NCI-H1092 (cell line): Measurements from ENCODE around the gene MAPK8IP3.
A peak's percentile ranks its signal among the peaks of the same experiment; 100 is the strongest.

Experiments
- DNase-seq: peaks from one replicate; lab custom pipeline; 2025; lab: John Stamatoyannopoulos, UW

Gene MAPK8IP3

DNA sequence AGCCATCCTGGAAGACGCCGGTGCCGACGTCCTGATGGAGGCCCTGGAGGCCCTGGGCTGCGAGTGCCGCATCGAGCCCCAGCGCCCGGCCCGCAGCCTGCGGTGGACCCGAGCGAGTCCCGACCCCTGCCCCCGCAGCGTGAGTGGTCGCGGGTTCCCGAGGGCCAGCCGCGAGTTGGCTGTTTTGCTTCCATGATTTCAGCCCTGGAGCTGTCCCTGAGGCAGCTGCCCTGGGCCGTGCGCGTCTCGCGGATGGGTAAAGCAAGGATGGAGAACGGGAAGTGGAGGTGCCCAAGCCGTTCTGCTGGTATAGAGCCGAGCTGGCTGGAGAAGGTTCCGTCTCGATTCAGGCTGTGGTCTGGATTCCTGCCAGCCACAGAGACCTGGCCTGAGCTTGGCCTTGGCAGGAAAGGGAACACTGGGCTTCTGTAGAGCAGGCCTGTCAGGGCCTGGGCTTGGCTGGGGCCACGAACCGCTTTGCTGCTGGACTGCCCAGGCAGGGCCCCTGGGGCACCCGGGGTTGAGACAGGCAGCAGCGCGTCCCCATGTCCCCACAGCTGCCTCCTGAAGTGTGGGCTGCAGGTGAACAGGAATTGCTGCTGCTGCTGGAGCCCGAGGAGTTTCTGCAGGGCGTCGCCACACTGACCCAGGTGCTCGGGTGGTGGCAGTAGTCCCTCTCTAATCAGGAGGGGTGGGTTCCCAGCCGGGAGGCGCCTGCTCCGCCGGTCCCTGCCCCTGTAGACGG, 67.9 kb downstream of the MAPK8IP3 start:
- DNase-seq: no peak

DNA sequence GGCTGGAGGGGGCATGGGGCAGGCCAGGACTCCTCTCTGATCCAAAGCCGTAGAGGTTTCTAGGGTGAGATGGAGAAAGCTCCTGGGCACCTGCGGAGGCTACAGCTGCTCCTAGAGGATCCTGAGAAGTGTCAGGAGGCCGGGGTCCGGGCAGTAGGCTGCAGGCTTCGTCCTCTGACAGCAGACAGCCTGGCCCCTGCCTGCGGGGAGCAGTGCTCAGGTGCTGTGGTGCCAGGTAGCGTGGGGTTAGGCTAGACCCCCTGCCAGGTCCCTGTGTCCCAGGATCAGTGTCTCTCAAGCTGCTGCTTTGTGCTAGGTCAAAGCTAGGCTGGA, 68.4 kb downstream of the MAPK8IP3 start:
- no peak for DNase-seq

DNA sequence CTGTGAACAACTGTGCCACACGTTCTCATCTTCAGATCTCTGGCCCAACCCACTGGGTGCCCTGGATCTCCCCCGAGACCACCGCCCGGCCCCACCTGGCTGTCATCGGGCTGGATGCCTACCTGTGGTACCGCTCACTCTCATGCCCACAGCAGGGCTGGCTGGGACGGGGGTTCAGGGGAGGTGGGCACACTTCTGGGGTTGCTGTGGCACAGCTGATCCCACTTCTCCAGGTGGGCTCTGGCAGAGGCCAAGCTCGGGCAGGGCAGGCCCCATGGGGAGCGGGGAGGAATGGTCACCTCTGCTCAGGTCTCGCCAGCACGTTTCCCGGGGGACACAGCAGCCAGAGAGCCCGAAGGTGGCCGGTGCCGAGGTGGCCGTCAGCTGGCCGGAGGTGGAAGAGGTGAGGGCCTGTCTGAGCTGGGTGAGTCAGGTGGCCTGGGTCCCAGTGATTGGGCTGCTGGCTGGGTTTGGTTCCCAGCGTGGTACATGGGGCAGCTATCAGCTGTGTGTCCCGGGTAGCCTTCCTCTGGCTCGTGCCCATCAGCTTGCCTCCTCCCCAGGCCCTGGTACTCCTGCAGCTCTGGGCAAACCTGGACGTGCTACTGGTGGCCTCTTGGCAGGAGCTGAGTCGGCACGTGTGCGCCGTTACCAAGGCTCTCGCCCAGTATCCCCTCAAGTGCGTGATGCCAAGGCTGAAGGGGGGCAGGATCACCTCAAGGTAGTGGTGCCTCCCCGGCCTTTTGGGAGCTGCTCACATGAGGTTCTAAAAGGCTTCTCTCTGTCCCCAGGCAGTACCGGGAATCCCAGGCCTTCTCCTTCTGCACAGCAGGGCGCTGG, 69.2 kb downstream of the MAPK8IP3 start:
- DNase-seq: no peak

DNA sequence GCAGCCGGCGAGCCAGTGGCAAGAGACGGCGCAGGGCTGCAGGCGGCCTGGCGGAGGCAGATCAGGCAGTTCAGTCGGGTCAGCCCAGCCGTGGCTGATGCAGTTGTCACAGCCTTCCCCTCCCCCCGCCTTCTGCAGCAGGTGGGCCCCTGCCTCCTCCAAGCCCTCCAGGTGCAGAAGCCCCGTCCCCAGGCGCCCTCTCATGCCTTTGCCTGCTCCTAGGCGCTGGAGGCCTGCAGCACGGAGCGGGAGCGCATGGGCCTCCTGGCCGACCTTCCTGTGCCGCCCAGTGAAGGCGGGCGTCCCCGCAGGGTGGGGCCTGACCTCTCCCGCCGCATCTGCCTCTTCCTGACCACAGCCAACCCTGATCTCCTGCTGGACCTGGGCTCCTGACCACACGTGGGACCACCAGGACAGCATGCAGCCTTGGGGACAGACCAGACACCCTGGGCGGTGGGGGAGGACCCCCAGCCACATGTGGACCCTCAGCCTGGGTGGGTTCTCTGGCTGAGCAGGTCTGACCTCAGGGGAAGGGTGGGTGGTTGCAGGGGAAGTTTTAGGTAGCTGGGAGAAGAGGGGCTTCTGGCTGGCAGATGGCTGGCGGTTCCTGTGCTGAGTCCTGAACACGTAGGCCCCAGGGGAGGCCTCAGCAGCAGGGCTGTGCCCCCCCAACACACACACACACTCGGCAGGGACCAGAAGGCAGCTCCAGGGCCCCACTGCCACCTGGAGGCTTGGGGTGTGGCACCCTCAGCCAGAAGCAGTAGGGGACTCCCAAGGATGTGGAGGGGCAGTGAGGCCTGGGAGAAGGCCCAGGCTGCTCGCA, 70.1 kb downstream of the MAPK8IP3 start:
- DNase-seq: no peak

DNA sequence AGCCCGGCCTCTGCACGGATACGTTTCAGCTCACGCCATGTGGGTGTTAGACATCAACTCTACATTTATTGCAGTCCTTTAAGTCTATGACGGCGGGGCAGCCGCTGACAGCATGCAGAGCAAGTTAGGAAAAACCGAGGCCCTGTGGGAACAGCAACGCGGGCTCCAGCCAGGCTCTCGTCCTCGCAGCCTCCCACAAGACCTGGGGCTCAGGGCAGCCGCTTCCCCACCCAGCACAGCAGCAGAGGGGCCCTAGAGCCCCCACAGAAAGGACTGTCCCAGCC, 70.6 kb downstream of the MAPK8IP3 start:
- DNase-seq: no peak

DNA sequence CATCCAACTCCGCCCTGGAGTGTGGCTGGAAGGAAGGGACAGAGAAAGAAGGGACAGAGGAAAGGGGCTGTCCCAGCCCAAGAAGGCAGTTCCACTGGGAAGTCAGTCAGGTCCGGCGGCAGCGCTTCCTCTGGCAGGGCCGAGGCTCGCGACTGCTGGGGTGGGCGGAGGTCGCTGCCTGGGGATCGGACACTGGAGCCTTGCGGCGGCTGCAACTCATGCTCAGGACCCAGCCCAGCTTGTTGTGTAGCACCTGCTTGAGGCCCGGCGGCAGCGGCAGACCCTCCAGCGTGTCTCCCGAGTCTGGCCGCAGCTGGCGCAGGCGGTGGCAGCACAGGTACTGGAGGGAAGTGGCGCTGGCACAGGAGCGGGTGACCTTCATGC, 71.0 kb downstream of the MAPK8IP3 start:
- DNase-seq: no peak

DNA sequence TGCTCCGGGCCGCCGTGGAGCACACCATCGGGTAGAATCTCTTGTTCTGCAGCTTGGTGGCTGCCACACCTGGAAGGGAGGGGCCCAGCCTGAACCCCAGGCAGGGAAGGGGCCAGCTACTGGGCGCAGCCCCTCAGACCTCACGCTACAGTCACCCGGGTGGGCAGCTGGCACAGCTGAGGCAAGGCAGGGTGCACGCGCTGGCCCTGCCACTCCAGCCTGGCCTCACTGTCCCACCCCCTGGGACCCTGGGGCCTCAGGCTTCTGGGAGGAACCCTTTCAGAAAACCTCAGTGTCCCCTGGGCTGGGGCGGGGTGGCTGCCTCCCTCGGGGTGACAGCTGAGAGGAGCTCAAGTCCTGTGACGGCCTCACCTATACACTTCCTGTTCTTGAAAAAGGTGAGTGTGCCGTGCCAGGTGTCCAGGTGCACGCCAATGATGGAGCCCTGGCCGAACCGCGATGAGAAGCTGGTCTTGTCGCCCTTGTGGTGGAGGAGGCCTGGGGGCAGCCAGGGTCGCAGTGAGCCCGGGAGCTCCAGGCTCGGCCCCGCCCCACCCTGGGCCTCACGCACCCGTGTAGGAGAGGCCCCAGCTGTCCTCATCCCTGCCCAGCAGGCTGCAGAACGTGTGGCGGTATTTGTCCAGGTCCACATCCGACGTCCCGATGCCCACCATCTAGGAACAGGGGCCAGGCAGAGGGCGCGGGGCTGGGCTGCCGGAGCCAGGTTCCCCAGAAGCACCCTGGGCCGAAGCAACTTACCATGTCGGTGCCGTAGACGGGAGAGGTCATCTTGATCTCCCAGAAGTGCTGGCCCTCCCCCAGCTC, 71.6 kb downstream of the MAPK8IP3 start:
- no peak for DNase-seq

DNA sequence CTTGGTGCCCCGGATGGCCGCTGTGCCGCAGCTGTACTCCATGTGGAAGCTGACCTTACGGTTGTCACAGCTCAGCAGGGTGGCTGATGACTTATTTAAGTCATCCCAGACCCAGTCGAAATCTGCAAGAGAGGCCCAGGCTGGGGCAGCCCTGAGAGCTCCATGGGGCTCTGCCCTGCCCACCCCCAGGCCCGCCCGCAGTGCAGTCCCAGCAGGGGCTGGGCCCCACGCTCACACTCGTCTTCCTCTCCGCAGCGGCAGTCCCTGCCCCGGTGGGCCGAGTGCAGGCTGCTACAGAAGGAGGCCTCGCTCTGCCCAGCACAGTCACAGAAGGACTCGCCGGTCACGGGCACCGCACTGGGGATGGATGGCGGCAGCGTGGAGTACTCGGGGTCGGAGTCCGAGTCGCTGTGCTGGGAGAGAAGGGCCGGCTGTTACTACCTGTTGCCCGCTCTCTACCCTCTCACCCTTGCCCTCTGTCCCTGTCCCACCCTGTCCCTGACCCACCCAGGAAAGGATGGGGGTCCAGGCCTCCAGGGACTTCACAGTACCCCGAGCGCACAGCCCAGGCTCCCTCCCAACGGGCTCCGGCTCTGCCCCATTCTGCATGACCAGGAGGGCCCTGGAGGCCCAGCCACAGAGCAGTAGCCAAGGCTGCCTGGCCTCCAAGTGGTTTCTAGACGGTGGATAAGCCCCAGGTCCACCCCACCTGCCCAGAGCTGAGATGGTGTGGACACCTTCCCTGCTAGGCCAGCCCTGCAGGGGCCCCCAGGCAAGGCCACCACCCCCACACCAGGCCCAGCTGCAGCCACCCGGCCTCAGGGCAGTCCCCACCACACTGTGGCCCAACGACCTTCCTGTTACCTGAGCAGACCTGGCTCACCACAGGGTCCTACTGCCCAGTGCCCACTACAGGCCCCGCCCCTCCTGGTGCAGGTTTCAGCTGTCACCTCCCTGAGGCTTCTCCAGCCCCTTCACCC, 72.5 kb downstream of the MAPK8IP3 start:
- no peak for DNase-seq

DNA sequence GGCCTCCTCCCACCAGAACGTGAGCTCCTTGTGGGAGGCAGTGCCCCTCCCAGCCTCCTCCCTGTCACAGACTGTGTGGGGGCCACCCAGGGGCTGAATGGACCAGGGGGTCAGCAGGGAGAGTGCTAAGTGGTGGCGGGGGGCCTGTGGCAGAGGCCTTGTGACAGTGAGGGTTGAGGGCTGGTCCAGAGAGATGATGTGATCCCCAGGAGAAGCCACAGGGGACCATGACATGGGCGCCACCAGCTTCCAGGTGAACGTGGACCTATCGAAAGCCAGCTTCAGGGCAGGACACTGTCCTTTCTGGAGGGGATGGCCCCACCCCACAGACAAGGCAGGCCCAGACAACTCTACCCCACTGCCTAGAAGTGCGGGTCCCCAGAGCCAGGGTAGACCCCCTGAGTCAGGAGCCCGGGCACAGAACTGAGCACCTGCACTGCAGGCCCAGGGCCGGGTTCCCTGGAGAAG, 73.3 kb downstream of the MAPK8IP3 start:
- DNase-seq: no peak

DNA sequence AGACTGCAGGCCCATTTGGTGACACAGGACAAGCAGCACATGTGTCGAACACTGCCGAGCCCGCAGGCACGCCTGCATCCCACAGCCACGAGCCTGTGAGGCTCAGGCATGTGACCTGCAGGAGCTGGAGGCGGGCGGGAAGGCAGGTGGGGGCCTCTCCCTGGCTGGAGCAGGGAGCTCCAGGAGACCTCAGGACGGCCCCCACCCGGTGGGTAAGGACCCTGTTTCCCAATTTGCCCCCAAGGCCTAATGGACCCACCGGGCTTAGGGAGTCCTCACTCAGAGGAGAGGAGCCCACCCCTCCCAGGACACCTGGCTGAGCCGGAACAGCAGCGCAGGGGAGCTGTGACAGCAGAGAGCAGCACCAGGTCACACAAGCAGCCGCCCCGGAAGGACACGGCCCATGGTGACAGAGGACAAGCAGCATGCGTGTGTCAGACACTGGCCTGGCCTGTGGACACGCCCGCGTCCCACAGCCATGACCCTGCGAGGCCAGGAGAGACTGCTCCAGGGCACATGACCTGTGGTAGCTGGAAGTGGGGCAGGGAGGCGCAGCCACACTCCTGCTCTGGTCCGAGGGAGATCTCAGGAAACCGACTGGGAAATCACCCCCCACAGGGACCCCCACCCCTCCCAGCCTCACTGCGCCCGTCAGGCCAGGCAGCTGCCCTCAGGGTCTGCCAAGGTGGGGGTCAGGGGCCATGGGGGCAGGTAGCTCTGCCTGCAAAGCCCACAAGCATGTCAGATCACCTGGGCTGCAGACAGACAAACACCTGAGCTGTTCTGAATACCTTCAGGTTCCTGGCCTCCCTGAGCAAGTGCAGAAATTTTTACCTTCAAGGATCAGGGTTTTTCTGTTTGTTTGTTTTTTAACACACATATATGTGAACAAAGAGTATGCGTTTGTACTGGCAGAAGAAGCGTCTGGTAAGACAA, 74.0 kb downstream of the MAPK8IP3 start:
- DNase-seq: no peak

DNA sequence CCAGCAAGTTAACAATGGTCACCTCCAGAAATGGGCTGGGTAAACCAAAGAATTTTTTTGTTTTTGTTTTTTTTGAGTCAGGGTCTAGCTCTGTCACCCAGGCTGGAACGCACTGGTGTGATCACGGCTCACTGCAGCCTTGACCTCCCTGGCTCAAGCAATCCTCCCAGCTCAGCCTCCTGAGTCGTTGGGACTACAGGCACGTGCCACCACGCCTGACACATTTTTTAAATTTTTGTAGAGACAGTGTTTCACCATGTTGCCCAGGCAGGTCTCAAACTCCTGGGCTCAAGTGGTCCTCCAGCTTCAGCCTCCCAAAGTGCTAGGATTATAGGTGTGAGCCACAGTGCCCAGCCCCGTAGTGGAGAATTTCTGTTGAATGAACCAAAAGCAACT, 74.7 kb downstream of the MAPK8IP3 start:
- DNase-seq: no peak

DNA sequence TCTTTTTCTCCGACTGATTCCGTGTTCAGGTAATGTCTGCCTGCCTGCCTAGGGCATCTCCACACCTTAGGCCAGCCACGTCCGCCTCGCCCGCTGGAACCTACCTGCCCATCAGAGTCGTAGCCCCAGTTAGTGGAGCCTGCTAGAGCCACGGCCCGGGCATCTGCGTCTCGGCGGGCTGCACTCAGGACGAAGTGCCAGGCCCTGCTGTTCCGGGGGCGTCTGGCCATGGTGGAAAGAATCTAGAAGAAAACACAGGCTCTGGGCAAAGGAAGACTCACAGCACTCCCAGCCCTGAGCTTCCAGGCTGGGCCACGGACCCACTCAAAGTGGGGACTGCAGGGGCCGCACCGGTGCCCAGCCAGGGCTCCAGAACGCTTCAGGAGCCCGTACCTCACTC, 75.3 kb downstream of the MAPK8IP3 start:
- DNase-seq: no peak

DNA sequence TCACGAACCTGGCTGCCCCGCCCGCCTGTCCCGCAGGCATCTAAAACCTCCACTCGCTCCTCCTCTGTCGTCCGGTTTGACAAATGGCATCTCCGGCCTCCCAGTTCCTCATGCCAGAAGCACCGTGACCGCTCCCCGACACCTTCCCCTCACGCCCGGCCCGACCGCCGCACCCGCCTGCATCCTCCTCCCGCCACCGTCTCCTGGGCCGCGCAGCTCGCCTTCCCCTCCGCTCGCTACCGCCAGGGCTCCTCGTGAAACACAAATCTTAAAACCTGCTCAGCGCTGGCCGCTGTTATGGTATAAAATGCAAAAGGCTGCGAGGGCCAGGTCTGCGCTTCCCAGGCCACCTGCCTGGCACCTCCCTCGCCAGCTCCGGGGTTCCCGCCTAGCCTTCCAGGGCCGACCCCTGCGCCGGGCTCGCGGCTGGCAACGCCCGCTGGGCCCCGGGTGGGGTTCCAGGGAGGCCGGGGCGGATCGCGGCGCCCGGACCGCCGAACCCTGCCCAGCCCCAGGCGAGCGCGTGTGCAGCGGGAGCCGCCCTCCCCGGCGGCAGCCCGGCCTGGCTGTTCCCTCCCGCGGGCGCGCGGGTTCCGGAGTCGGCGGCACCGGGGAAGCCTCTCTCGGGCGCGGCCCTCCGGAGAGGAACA, 75.9 kb downstream of the MAPK8IP3 start:
- DNase-seq: no peak

DNA sequence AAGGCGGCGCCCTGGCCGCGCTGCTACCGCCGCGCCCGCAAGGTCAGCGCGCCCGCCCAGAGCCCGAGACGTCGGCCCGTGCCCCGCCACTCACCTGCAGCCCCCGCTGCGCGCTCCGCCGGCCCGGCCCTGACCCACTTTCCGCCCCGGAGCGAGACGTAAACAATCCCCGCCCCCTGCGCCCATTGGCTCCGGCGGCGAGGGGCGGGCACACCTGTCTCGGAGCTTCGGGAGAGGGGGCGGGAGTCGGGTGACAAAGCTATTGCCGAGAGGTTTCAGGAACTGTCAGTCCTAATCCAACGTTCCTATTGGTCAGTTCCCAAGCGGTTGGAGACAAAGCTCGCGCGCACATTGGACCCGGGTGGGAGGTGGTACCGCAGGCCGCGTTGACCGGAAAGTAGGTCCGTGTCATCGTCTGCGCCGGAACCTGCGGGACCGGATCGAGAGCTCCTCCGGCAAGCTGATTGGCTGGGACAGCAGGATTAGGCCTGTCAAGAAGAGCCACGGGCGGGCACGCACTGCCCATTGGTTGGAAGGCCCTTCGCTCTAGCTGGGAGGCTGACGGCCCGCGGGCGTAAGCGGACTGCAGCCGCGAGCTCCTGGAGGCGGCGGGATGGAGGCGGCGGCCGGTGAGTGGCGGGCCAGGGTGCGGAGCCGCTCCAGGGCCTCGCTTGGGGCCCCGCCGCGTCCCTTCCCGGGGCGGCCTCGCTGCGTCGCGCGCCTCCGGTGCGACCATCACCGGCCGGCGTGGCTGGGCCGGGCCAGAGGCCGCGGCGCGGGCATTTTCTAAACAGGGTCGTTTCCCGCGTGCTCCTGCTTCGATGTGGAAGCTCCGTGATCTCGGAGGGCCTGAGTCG, 76.6 kb downstream of the MAPK8IP3 start, which contains the start of the genes NUBP2 and SPSB3:
NUBP2 (plus strand) TSS at position 553 of the 857 bp plus-strand sequence; CDS start at position 614, 61 bp downstream.
SPSB3 (minus strand) TSS at position 164 of the 857 bp plus-strand sequence. CDS start 1,088 bp downstream, outside the sequence.
- peak; percentile 100 for DNase-seq

DNA sequence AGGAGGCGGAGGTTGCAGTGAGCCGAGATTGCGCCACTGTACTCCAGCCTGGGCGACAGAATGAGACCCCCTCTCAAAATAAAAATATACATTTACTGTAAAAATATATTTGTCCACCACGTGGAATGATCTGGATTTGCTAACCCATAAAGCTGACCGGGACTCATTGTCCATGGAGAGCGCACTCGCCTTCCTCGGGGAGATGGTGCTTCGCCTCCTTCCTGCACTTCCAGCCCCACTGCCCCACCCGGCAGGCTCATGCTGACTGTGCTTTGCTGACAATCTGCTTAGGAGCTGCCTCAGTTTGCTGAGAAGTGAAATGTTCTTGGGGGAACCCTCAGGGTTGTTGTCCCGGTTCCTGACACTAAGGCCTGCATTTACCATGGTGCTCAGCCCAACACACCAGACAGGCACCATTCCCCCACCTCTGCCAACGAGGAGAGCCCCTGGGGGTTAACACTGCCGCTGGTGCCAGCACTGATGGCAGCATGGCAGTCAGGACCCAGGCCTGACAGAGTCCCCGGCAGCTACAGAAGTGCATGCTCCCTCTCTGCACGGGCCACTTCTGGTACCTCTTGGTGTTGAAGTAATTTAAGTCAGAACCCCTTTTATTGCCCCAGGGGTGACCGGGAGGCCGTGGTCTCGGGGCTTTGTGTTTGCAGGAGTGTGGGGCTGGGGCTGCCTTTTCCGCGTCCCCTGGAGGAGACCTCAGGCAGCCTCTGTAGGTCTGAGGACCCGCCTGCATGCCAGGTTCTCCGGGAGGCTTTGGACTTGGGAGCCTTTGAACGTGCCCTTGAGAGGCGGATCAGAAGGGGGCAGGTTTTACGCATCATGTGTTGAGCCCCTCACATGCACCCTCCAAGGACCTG, 79.2 kb downstream of the MAPK8IP3 start:
- DNase-seq: no peak

DNA sequence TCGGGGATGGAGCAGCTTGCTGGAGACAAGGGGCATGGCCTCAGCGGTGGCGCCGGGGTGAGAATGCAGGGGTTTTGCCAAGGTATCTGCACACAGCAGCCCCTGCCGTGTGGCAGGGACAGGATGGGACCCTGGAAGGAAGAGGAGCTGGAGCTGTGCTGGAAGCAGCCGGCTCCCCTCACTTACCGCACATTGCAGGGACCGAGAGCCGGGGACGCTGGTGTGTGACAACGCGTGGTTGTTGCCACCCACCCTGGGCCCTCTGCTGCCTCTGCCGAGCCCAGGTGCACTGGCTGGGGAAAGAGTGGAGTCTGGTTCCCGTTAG, 79.8 kb downstream of the MAPK8IP3 start:
- DNase-seq: no peak
